ENCODE measurements around the gene CTTNBP2.

The CTTNBP2 gene

DNA sequence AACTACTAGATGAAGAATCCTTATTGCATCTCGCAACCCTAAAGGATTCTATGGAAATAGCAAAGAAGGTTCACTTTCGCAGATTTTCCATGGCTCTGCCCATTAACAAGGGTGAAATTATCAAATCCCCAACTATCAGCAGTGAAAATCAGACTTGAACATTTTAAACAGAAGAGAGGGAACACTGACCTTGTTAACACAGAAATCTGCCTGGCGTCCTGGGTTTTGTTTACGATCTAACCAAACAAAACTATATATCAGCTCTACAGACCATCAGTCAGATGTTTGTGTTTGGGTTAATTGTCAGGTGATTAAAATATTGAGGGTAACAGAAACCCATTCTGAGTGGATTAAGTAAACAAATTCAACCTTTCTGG, 1.9 kb downstream of the CTTNBP2 start:
- no peak for DNase-seq (ENCODE audit: low read depth in 4 of 4, low spot score in 1 of 4)

GRCh38 chr7:117870448-117871130, 2.7 kb downstream of the CTTNBP2 start:
- no peak for DNase-seq (ENCODE audit: low read depth in 4 of 4, low spot score in 1 of 4)

GRCh38 chr7:117869374-117869773, 3.9 kb downstream of the CTTNBP2 start:
- DNase-seq (ENCODE audit: low read depth in 4 of 4, low spot score in 1 of 4): no peak

DNA sequence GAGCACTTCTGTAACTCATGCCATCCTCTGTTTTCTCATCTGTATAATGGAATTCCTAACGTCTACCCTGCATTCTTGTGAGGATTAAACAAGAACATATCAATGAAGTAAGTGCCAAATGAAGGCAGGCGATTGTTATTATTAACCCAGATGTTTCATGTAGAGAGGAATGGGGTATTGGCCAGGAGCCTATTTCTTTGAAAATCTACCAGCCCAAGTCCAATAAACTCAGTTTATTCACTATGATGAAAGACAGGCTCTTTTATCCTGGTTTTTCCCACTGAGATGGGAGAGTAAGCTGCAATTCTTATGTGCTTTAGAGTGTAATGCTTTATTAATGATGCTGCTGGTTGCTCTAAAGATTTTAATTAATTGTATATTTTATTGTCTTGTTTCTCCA, 9.6 kb downstream of the CTTNBP2 start:
- DNase-seq (ENCODE audit: low read depth in 4 of 4, low spot score in 1 of 4): no peak

GRCh38 chr7:117862378-117862777, 10.9 kb downstream of the CTTNBP2 start:
- DNase-seq (ENCODE audit: low read depth in 4 of 4, low spot score in 1 of 4): no peak

GRCh38 chr7:117859246-117859812, 13.9 kb downstream of the CTTNBP2 start:
- no peak for DNase-seq (ENCODE audit: low read depth in 4 of 4, low spot score in 1 of 4)

DNA sequence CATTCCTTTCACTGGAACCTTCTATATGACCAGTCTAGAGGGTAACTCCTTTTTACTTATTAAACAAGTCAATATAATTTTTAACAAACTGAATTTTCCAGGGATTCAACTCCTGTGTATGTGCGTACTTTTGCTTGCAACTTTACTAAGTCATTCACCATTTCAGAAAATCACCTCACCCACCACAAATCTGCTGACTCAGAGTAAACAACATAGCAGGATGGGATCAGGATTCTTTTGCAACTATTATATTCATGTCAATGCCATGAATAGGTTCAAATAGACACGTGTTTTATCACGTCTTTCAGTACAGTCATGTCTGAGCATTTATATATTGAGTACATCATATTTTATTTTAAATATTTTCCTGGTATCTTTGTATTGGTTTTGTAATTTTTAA, 14.5 kb downstream of the CTTNBP2 start:
- no peak for DNase-seq (ENCODE audit: low read depth in 4 of 4, low spot score in 1 of 4)

DNA sequence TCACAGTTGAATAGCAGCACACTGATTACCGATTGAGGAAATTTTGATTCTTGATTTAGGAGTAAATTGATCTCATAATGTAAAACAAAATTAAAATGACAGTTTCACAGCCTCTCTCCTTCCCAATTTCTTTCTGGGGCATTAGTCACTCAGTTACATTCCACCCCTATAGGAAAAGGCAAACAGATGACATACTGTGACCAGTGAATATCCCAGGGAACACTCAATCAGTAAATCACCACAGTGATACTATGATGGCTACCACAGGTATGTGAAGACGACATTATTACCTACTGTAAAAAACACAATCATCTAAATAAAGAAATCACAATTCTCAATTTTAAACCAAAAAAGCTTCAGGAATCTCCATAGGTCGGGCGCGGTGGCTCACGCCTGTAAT, 15.5 kb downstream of the CTTNBP2 start:
- no peak for DNase-seq (ENCODE audit: low read depth in 4 of 4, low spot score in 1 of 4)

- DNase-seq (ENCODE audit: low read depth in 4 of 4, low spot score in 1 of 4): no peak
Measured at GRCh38 chr7:117856196-117856595, 17.0 kb downstream of the CTTNBP2 start.

- DNase-seq (ENCODE audit: low read depth in 4 of 4, low spot score in 1 of 4): no peak
Measured at GRCh38 chr7:117854186-117854585, 19.1 kb downstream of the CTTNBP2 start.

DNA sequence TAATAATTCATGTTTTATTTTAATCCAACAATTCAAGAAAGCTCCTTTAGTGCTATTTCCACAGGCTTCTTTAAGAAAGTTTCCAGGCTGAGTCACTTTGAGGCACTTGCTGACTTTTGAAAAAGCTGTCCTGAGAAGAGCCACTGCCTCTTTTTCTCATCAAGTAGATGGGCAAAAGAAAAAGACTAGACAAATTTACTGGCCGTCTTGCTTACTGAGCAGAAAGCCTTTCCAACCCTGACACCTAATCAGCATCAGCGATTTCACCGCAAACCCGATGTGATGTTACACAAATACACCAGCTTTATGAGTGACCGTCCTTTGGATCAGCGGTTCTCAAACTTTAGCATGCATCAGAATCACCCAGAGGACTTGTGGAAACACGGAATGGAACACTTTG, 24.3 kb downstream of the CTTNBP2 start:
- no peak for DNase-seq (ENCODE audit: low read depth in 4 of 4, low spot score in 1 of 4)

DNA sequence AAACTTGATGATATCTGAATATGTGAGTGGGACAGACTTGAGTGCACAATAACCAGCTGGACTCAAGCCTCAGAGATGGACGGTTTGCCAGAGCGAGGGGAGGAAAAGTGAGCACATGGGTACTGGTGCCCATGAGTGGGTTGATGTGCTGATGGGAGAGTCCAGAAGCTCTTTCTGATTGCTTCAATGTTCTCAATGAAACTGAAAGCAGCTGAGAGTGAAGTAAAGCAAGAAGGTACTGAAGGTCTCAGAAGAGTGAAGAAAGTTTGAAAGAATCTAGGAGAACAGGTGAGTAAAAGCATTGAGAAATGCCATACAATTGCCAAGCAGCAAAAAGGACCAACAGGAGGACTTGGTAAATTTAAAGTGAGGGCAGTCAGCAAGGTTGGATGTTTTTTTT, 28.6 kb downstream of the CTTNBP2 start:
- no peak for DNase-seq (ENCODE audit: low read depth in 4 of 4, low spot score in 1 of 4)

- DNase-seq (ENCODE audit: low read depth in 4 of 4, low spot score in 1 of 4): no peak
Measured at GRCh38 chr7:117841611-117842010, 31.6 kb downstream of the CTTNBP2 start.

- DNase-seq (ENCODE audit: low read depth in 4 of 4, low spot score in 1 of 4): no peak
Measured at GRCh38 chr7:117841011-117841410, 32.2 kb downstream of the CTTNBP2 start.

DNA sequence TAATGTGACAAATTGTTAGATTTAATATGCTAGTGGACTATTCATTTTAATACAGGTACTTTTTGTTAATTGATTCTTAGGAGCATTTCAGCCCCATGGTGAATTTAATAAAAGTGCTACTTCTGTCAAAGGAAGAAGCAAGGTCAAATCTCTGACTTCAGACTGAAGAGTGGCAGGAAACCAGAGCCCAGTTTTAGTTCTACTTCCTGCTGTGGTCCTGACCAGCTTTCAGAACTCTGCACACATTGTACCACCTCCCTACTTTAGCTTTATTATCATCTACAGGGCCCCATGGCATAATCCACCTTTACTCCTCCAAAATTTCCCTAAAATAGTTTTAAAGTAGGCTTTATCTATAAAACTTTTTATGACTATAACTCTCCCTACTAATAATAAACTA, 33.7 kb downstream of the CTTNBP2 start:
- no peak for DNase-seq (ENCODE audit: low read depth in 4 of 4, low spot score in 1 of 4)

- DNase-seq (ENCODE audit: low read depth in 4 of 4, low spot score in 1 of 4): no peak
Measured at GRCh38 chr7:117837841-117838240, 35.4 kb downstream of the CTTNBP2 start.

DNA sequence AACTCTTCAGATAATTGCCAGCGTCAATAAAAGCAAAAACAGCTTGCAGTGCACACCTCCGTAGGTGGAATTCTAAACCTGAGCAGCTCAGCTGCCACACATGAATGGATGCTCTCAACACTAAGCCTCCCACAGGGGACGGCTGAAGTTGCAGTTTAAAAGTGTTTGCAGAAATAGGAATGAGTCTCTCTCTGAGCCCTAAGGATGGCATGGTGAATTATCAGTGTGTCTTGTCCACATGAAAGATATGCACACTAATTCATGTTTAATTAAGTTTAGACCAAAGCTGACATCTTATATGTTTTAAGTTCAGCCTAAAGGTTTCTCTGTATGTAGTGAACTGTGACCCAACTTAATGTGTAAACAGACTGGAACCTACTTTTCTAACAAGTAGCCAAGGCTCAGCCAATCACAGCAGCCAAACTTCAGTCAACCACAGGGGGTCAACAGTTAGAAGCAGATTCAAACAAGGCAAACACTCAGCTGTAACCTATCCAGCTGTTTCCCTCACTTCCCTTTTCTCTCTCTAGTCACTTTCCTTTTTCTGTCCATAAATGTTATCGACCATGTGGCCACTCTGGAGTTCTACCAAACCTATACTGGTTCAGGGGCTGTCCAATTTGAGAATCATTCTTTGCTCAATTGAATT, 38.1 kb downstream of the CTTNBP2 start:
- DNase-seq (ENCODE audit: low read depth in 4 of 4, low spot score in 1 of 4): no peak

DNA sequence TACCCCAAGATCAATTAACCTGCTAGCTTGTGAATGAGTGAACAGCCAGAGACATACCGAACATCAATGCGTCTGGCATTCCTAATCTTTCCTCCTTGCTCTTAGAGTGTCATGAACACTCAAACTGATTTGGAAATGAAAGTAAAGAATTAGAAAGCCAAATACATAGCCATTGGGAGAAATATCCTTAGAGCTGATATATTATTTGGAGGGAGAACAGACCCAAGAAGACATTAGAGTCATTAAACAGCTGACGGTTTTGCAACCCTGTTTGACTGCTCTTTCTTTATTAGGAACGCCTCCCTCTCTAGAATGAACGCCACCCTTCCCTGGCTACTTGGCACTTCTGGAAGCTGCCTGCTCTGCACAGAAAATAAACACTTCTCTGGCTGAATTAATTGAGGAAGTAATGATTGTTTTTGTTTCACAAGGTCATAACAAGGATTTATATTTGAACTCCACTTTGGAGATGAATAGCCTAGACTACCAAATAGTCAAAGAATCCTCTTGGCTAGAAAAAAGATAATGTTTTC, 42.8 kb downstream of the CTTNBP2 start:
- DNase-seq (ENCODE audit: low read depth in 4 of 4, low spot score in 1 of 4): no peak

DNA sequence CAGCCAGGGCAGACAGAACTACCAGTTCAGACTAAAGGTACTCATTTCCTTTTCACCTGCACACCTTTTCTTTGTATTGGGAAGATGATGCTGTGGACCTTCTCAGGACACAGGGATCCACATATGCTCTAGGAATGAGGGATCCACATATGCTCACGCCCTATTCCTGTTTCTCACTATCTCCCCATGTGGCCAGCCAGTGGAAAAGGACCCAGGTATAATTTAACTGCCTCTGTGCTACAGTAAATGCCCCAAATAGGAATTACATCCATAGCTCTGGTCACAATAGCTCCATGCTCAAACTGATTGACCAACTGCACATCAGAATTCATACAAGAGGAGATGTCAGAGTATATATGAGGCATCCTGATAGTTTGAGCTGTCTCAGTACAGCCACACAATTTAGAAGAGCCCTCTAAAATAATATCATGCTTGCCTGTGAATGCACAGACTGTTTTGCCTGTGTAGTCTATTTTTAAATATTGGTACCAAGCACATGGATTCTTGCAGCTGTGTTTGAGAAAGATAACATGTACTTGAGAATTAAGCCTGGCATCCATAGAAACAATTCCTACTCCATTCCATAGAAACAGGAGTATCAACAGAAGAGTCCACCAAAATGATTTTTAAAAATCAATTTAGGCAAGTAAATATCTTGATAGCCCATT, 43.7 kb downstream of the CTTNBP2 start:
- DNase-seq (ENCODE audit: low read depth in 4 of 4, low spot score in 1 of 4): no peak

DNA sequence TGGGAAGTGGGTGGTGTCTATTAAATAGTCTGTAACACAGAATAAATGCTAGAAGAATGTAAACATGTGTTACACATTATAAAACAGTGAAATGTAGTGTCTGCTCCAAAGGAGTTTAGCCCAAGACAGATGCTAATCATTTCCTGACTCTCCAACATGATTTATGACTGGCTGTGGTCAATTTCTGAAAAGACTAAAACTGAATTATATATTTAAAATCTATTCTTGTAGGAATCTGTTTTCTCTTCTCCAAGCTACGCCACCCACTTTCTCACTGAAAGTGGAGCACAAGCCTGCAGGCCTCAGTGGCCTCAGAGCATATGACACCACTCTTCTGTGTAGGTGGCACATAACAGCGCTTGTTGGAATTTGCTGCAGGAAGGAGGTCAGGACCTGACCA, 44.4 kb downstream of the CTTNBP2 start:
- no peak for DNase-seq (ENCODE audit: low read depth in 4 of 4, low spot score in 1 of 4)

- DNase-seq (ENCODE audit: low read depth in 4 of 4, low spot score in 1 of 4): no peak
Measured at GRCh38 chr7:117827862-117828261, 45.4 kb downstream of the CTTNBP2 start.

GRCh38 chr7:117825132-117825531, 48.1 kb downstream of the CTTNBP2 start:
- no peak for DNase-seq (ENCODE audit: low read depth in 4 of 4, low spot score in 1 of 4)

Measured in stimulated activated CD4-positive, alpha-beta T cell treated with anti-CD3 and anti-CD28 coated beads, Interleukin-1b, Interleukin-23, amount 100 ng/mL, for 24 hours (primary cell).